Measurements from ENCODE around the gene MIEF1. TPM values are rescaled to one million over a fixed set of nuclear protein-coding genes. Genes with fewer than 3 reads are reported as not detected.
A peak's percentile ranks its signal among the peaks of the same experiment; 100 is the strongest.

The MIEF1 gene
- total RNA-seq, 2 experiments from 2014 or later, result 19.8 to 20.4 TPM

GRCh38 chr22:39530116-39530515 lies 28.0 kb downstream of the MIEF1 start:
- DNase-seq (no peak), ATAC-seq (ENCODE audit: poor library complexity) (no peak)
- H3K9me3 ChIP-seq (ENCODE audit: control insufficient read depth in 1 of 2, insufficient read depth in 1 of 2, low read length in 2 of 2), result no peaks in the 10 kb centered on the region
- H3K4me1 ChIP-seq (ENCODE audit: insufficient read depth, low read length), result peaks cover 89% of the 10 kb centered on the region
- no peaks in the 10 kb centered on the region for H3K9me3 Mint-ChIP-seq
- no peaks in the 10 kb centered on the region for H3K27me3 ChIP-seq (ENCODE audit: control insufficient read depth in 1 of 2, insufficient read depth in 2 of 2, low read length in 2 of 2)
- ChIA-PET CTCF (interaction anchor here (1.5 to 4.8 kb wide), 6 partner anchors 13 to 131 kb away, joined by 4 to 69 read pairs (median 18); partner anchors contain the start of genes ATF4 and TAB1), POLR2A (interaction anchor here (1.4 to 5.1 kb wide), 4 partner anchors 8 to 514 kb away, joined by 5 to 129 read pairs (median 31); partner anchors contain the start of genes ATF4 and RPL3)
- no peak overlapping the region for H3K4me3 ChIP-seq (ENCODE audit: low read length)
- H3K36me3 Mint-ChIP-seq (ENCODE audit: low read depth), result peaks cover 60% of the 10 kb centered on the region
- no peak overlapping the region for H3K27ac ChIP-seq (ENCODE audit: low read depth in 1 of 2, low read length in 2 of 2)
- H3K36me3 ChIP-seq (ENCODE audit: insufficient read depth, low read length), result peaks cover 34% of the 10 kb centered on the region
- H3K27ac Mint-ChIP-seq, result peak overlapping the region; percentile 87
- H3K4me1 Mint-ChIP-seq (ENCODE audit: low read depth), result peaks cover 83% of the 10 kb centered on the region
- no peak for TF ChIP-seq CTCF (IDR thresholded peaks at IDR 0.05)
- no peaks in the 10 kb centered on the region for H3K27me3 Mint-ChIP-seq
- intact Hi-C loops (cut with DNase I, micrococcal nuclease), result loop anchor here (5.0 to 10.0 kb wide), 6 partner anchors 133 to 1107 kb away; partner anchors contain the start of genes TNRC6B (in 2 of the 2), CBX7 (in 1 of the 2), GRAP2 (in 1 of the 2) and MRTFA (in 1 of the 2)
- peak overlapping the region; percentile 82 for H3K4me3 Mint-ChIP-seq

- peak overlapping the region; percentile 73 for H3K4me3 ChIP-seq (ENCODE audit: low read length)
- Mint-ChIP-seq H3K27me3 (no peaks in the 10 kb centered on the region), H3K9me3 (no peaks in the 10 kb centered on the region), H3K27ac (peak overlapping the region; percentile 90), H3K36me3 (ENCODE audit: low read depth) (peaks cover 54% of the 10 kb centered on the region), H3K4me1 (ENCODE audit: low read depth) (peaks cover 77% of the 10 kb centered on the region), H3K4me3 (peak overlapping the region; percentile 98)
- ChIA-PET CTCF (interaction anchor here (1.6 to 4.8 kb wide), 5 partner anchors 13 to 131 kb away, joined by 6 to 69 read pairs (median 22); partner anchors contain the start of genes ATF4 and TAB1), POLR2A (interaction anchor here (3.6 to 5.1 kb wide), 3 partner anchors 9 to 514 kb away, joined by 35 to 129 read pairs (median 45); partner anchors contain the start of genes ATF4 and RPL3)
- peaks cover 83% of the 10 kb centered on the region for H3K4me1 ChIP-seq (ENCODE audit: insufficient read depth, low read length)
- intact Hi-C loops (cut with DNase I, micrococcal nuclease), result loop anchor here (5.0 to 10.0 kb wide), 6 partner anchors 134 to 1106 kb away; partner anchors contain the start of genes TNRC6B (in 2 of the 2), CBX7 (in 1 of the 2), GRAP2 (in 1 of the 2) and MRTFA (in 1 of the 2)
- ATAC-seq (ENCODE audit: poor library complexity) (no peak), DNase-seq (peak in 4 of 14 experiments; percentile 27 to 75 (median 54))
- H3K27me3 ChIP-seq (ENCODE audit: control insufficient read depth in 1 of 2, insufficient read depth in 2 of 2, low read length in 2 of 2), result no peaks in the 10 kb centered on the region
- peaks cover 34% of the 10 kb centered on the region for H3K36me3 ChIP-seq (ENCODE audit: insufficient read depth, low read length)
- H3K27ac ChIP-seq (ENCODE audit: low read depth in 1 of 2, low read length in 2 of 2), result no peak overlapping the region
- TF ChIP-seq CTCF (IDR thresholded peaks at IDR 0.05), result no peak
- H3K9me3 ChIP-seq (ENCODE audit: control insufficient read depth in 1 of 2, insufficient read depth in 1 of 2, low read length in 2 of 2), result no peaks in the 10 kb centered on the region
These were observed 28.7 kb downstream of the MIEF1 start for GRCh38 chr22:39530692-39531331.

GRCh38 chr22:39532215-39533073 lies 30.4 kb downstream of the MIEF1 start, which contains the start of gene RPS19BP1:
TSS of gene RPS19BP1 (minus strand) at chr22:39532748. CDS start at chr22:39532738, 10 bp downstream.
- H3K4me1 ChIP-seq (ENCODE audit: insufficient read depth, low read length), result peaks cover 67% of the 10 kb centered on the region
- Mint-ChIP-seq H3K27ac (peak within 1 kb of the TSS; percentile 90), H3K4me1 (ENCODE audit: low read depth) (peaks cover 64% of the 10 kb centered on the region), H3K9me3 (no peaks in the 10 kb centered on the region), H3K27me3 (no peaks in the 10 kb centered on the region), H3K4me3 (peak within 1 kb of the TSS; percentile 98), H3K36me3 (ENCODE audit: low read depth) (peaks cover 45% of the 10 kb centered on the region)
- peak within 1 kb of the TSS; percentile 73 for H3K4me3 ChIP-seq (ENCODE audit: low read length)
- no peaks in the 10 kb centered on the region for H3K27me3 ChIP-seq (ENCODE audit: control insufficient read depth in 1 of 2, insufficient read depth in 2 of 2, low read length in 2 of 2)
- peaks cover 34% of the 10 kb centered on the region for H3K36me3 ChIP-seq (ENCODE audit: insufficient read depth, low read length)
- ATAC-seq (ENCODE audit: poor library complexity) (peak; percentile 85), DNase-seq (peak; percentile 98 to 100 (median 99))
- TF ChIP-seq CTCF (IDR thresholded peaks at IDR 0.05), result no peak
- POLR2A ChIA-PET, result interaction anchor here (0.7 to 5.1 kb wide), 6 partner anchors 10 to 512 kb away, joined by 3 to 129 read pairs (median 11); partner anchors contain the start of genes ATF4, RPL3 and TAB1
- peak within 1 kb of the TSS; percentile 74 to 91 for H3K27ac ChIP-seq (ENCODE audit: low read depth in 1 of 2, low read length in 2 of 2)
- intact Hi-C loops (cut with DNase I, micrococcal nuclease), result loop anchor here (1.0 to 10.0 kb wide), 8 partner anchors 12 to 1105 kb away; partner anchors contain the start of genes ATF4 (in 2 of the 2), TNRC6B (in 2 of the 2), CBX7 (in 1 of the 2) and GRAP2 (in 1 of the 2)
- CTCF ChIA-PET, result interaction anchor here (1.6 to 4.8 kb wide), 3 partner anchors 15 to 133 kb away, joined by 3 to 69 read pairs (median 6); partner anchors contain the start of genes ATF4 and TAB1
- no peaks in the 10 kb centered on the region for H3K9me3 ChIP-seq (ENCODE audit: control insufficient read depth in 1 of 2, insufficient read depth in 1 of 2, low read length in 2 of 2)
